Measurements from ENCODE around the gene MAN2B2.
A peak's percentile ranks its signal among the peaks of the same experiment; 100 is the strongest.

Gene MAN2B2

GRCh38 chr4:6574747-6575502 is at the start of gene MAN2B2:
Gene MAN2B2 (plus strand): TSS chr4:6575189. CDS start chr4:6575211, 22 bp downstream.
- peak; percentile 31 to 82 for DNase-seq

- DNase-seq: no peak
Measured at GRCh38 chr4:6525474-6525873, 49.5 kb upstream of the MAN2B2 start.

GRCh38 chr4:6526156-6526555 is 48.8 kb upstream of the MAN2B2 start:
- no peak for DNase-seq

- DNase-seq: no peak
Measured at GRCh38 chr4:6526671-6527091, 48.3 kb upstream of the MAN2B2 start.

- DNase-seq: no peak
Measured at GRCh38 chr4:6527259-6527658, 47.7 kb upstream of the MAN2B2 start.

GRCh38 chr4:6527683-6528595 is 47.0 kb upstream of the MAN2B2 start:
- DNase-seq: no peak

- DNase-seq: no peak
Measured at GRCh38 chr4:6529021-6529420, 46.0 kb upstream of the MAN2B2 start.

GRCh38 chr4:6530301-6530700 is 44.7 kb upstream of the MAN2B2 start:
- no peak for DNase-seq

- DNase-seq: no peak
Measured at GRCh38 chr4:6530964-6531363, 44.0 kb upstream of the MAN2B2 start.

GRCh38 chr4:6532102-6532501 is 42.9 kb upstream of the MAN2B2 start:
- DNase-seq: no peak

GRCh38 chr4:6532658-6533057 is 42.3 kb upstream of the MAN2B2 start:
- no peak for DNase-seq

GRCh38 chr4:6534050-6534449 is 40.9 kb upstream of the MAN2B2 start:
- no peak for DNase-seq

GRCh38 chr4:6534618-6535328 is 40.2 kb upstream of the MAN2B2 start:
- no peak for DNase-seq

GRCh38 chr4:6535329-6535692 is 39.7 kb upstream of the MAN2B2 start:
- DNase-seq: no peak

- DNase-seq: no peak
Measured at GRCh38 chr4:6535706-6536105, 39.3 kb upstream of the MAN2B2 start.

GRCh38 chr4:6538111-6538510 is 36.9 kb upstream of the MAN2B2 start:
- DNase-seq: no peak

- DNase-seq: no peak
Measured at GRCh38 chr4:6538575-6538974, 36.4 kb upstream of the MAN2B2 start.

GRCh38 chr4:6539009-6539764 is 35.8 kb upstream of the MAN2B2 start:
- no peak for DNase-seq

- no peak for DNase-seq
Measured at GRCh38 chr4:6540879-6541278, 34.1 kb upstream of the MAN2B2 start.

GRCh38 chr4:6541789-6542188 is 33.2 kb upstream of the MAN2B2 start:
- no peak for DNase-seq

- DNase-seq: no peak
Measured at GRCh38 chr4:6542951-6543350, 32.0 kb upstream of the MAN2B2 start.

GRCh38 chr4:6546091-6546490 is 28.9 kb upstream of the MAN2B2 start:
- DNase-seq: no peak
